Activated T-cell treated with anti-CD3 and anti-CD28 coated beads for 48 hours (primary cell): ENCODE data around the gene B3GALNT2.
"Not testable (repeated sequence)": the region's sequence is repeated elsewhere in the genome, so short reads cannot be mapped to it uniquely, and the experiment has no call there.

ENCODE experiments used
- DNase-seq: peaks from one replicate; pipeline ENCODE4 v3.0.0-alpha.2; 2020; ENCODE audit warnings: low read depth

B3GALNT2 gene

GRCh38 chr1:235503403-235504121 is 690 bp downstream of the B3GALNT2 start:
- no peak for DNase-seq

- DNase-seq: no peak
Measured at GRCh38 chr1:235502601-235503402, 1.4 kb downstream of the B3GALNT2 start.

- no peak for DNase-seq
Measured at GRCh38 chr1:235500971-235501540, 3.2 kb downstream of the B3GALNT2 start.

GRCh38 chr1:235495551-235495950 is 8.7 kb downstream of the B3GALNT2 start:
- DNase-seq: no peak

GRCh38 chr1:235495030-235495429 is 9.2 kb downstream of the B3GALNT2 start:
- no peak for DNase-seq

- no peak for DNase-seq
Measured at GRCh38 chr1:235494531-235494930, 9.7 kb downstream of the B3GALNT2 start.

GRCh38 chr1:235491644-235492043 is 12.6 kb downstream of the B3GALNT2 start:
- no peak for DNase-seq

- no peak for DNase-seq
Measured at GRCh38 chr1:235486321-235486720, 17.9 kb downstream of the B3GALNT2 start.

- DNase-seq: no peak
Measured at GRCh38 chr1:235485558-235485957, 18.7 kb downstream of the B3GALNT2 start.

- DNase-seq: no peak
Measured at GRCh38 chr1:235483090-235483489, 21.2 kb downstream of the B3GALNT2 start.

- DNase-seq: no peak
Measured at GRCh38 chr1:235473806-235474205, 30.4 kb downstream of the B3GALNT2 start.

- DNase-seq: no peak
Measured at GRCh38 chr1:235470741-235471439, 33.4 kb downstream of the B3GALNT2 start.

GRCh38 chr1:235469897-235470296 is 34.4 kb downstream of the B3GALNT2 start:
- DNase-seq: not testable (repeated sequence)

GRCh38 chr1:235468970-235469369 is 35.3 kb downstream of the B3GALNT2 start:
- no peak for DNase-seq

- DNase-seq: no peak
Measured at GRCh38 chr1:235468004-235468403, 36.2 kb downstream of the B3GALNT2 start.

- no peak for DNase-seq
Measured at GRCh38 chr1:235465066-235465465, 39.2 kb downstream of the B3GALNT2 start.

GRCh38 chr1:235462832-235463231 is 41.4 kb downstream of the B3GALNT2 start:
- DNase-seq: not testable (repeated sequence)

- DNase-seq: no peak
Measured at GRCh38 chr1:235461954-235462353, 42.3 kb downstream of the B3GALNT2 start.

- DNase-seq: no peak
Measured at GRCh38 chr1:235460770-235461169, 43.5 kb downstream of the B3GALNT2 start.

GRCh38 chr1:235457856-235458255 is 46.4 kb downstream of the B3GALNT2 start:
- DNase-seq: not testable (repeated sequence)

GRCh38 chr1:235455823-235456222 is 48.4 kb downstream of the B3GALNT2 start:
- DNase-seq: no peak

GRCh38 chr1:235455097-235455496 is 49.2 kb downstream of the B3GALNT2 start:
- DNase-seq: no peak
